OCI-LY3 (cell line): ENCODE data around the gene LTBP4.

Source experiments
- H2AFZ ChIP-seq: fragments of 200-600, 300-600 bp; shearing (Covaris generic); 2 replicates; pipeline ENCODE4 v1.6.0; 2014; ENCODE audit warnings: antibody characterized with exemption, low read depth, low read length
- H3K27ac ChIP-seq: fragments of 200-600, 300-600 bp; sonication (generic); 2 replicates; pipeline ENCODE4 v1.5.1; 2014; ENCODE audit warnings: mild to moderate bottlenecking, low read length, moderate library complexity, mixed read lengths
- H3K27me3 ChIP-seq: fragments of 200-600, 300-600 bp; sonication (generic); 2 replicates; pipeline ENCODE4 v1.6.1; 2014; ENCODE audit warnings: low read depth, low read length, mixed read lengths
- H3K36me3 ChIP-seq: fragments of 200-600, 300-600 bp; sonication (generic); replicated peaks from 2 replicates; pipeline ENCODE3; 2014; ENCODE audit warnings: low read depth, low read length, mixed read lengths
- H3K4me1 ChIP-seq: fragments of 300-600, 200-600 bp; sonication (generic); 2 replicates; pipeline ENCODE4 v1.6.1; 2014; ENCODE audit warnings: low read length, mixed read lengths
- H3K4me2 ChIP-seq: fragments of 200-600, 300-600 bp; sonication (generic); 2 replicates; pipeline ENCODE4 v1.6.1; 2014; ENCODE audit warnings: low read length, mixed read lengths
- H3K4me3 ChIP-seq: fragments of 300-600, 200-600 bp; sonication (generic); 2 replicates; pipeline ENCODE4 v1.5.1; 2014; ENCODE audit warnings: antibody characterized with exemption, mild to moderate bottlenecking, low read length, moderate library complexity
- H3K79me2 ChIP-seq: fragments of 300-600, 200-600 bp; shearing (Covaris generic); 2 replicates; pipeline ENCODE4 v1.6.1; 2014; ENCODE audit warnings: mild to moderate bottlenecking, low read length, mixed read lengths
- H3K9ac ChIP-seq: fragments of 300-600, 200-600 bp; shearing (Covaris generic); 2 replicates; pipeline ENCODE4 v1.6.0; 2014; ENCODE audit warnings: mild to moderate bottlenecking, low read length, moderate library complexity
- H3K9me3 ChIP-seq: fragments of 200-600, 300-600 bp; shearing (Covaris generic); 2 replicates; pipeline ENCODE4 v1.6.1; 2014; ENCODE audit warnings: low read length, mixed read lengths; ENCODE audit not compliant: insufficient read depth
- H4K20me1 ChIP-seq: fragments of 200-600, 300-600 bp; sonication (generic); 2 replicates; pipeline ENCODE4 v1.6.1; 2016; ENCODE audit warnings: low read length, mixed read lengths; ENCODE audit not compliant: insufficient read depth
- EZH2phosphoT487 ChIP-seq: fragments of 200-600 bp; shearing (Covaris generic); IDR thresholded peaks from 2 replicates; pipeline ENCODE4 v1.6.1; 2018; ENCODE audit warnings: antibody characterized with exemption, mixed run types, low read depth
- TF ChIP-seq, protein P1 (sequence below): fragments of 200-600, 300-600 bp; sonication (generic); IDR thresholded peaks from 2 replicates; pipeline ENCODE4 v1.5.1; 2014; ENCODE audit warnings: antibody characterized with exemption, low read length, low read depth

LTBP4 gene

DNA sequence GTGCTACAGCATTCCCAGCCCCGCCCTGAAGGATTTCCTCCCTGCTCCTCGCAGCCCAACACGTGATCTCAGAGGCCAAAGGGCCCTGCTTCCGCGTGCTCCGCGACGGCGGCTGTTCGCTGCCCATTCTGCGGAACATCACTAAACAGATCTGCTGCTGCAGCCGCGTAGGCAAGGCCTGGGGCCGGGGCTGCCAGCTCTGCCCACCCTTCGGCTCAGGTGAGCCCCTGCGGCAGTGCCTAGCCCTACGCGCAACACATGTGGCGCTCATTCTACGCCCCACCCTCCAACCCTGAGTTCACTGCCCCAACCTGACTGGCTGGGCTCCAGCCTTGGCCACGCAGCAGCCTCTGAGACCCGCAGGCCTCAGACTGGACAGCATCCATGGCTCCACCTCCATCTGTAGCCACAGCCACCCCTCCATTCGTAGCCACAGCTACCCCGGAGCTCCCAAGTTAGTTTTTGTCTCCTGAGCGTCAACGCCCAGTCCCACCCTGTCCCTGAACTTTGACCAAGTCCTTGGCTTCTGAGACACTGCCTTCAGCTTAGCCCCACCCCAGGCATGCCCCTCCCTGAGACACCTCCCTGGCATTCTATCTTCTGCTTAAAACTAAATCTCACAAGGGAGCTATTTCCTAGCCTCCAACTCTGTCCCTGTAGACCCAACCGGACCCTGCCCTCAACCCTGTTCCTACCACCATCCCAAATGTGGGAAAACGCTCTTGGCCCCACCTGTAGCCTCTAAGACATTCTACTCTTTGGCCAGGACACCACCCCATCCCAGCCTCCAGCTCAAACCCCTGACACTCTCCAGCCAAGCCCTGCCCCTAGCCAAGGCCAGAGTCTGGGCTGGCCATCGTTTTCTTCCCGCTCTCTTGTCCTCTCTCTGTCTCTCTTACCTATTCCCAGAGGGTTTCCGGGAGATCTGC, 6.4 kb downstream of the LTBP4 start:
- Histone ChIP-seq H3K9me3 (no peaks in the 10 kb centered on the region), H3K36me3 (no peaks in the 10 kb centered on the region), H3K27ac (no peak overlapping the region), H2AFZ (no peak overlapping the region), H3K4me2 (no peak overlapping the region), H3K4me3 (no peak overlapping the region), H3K79me2 (no peaks in the 10 kb centered on the region), H3K27me3 (no peaks in the 10 kb centered on the region), H4K20me1 (no peaks in the 10 kb centered on the region), H3K4me1 (peaks cover 33% of the 10 kb centered on the region), H3K9ac (no peak overlapping the region)
- TF ChIP-seq, protein P1, sequence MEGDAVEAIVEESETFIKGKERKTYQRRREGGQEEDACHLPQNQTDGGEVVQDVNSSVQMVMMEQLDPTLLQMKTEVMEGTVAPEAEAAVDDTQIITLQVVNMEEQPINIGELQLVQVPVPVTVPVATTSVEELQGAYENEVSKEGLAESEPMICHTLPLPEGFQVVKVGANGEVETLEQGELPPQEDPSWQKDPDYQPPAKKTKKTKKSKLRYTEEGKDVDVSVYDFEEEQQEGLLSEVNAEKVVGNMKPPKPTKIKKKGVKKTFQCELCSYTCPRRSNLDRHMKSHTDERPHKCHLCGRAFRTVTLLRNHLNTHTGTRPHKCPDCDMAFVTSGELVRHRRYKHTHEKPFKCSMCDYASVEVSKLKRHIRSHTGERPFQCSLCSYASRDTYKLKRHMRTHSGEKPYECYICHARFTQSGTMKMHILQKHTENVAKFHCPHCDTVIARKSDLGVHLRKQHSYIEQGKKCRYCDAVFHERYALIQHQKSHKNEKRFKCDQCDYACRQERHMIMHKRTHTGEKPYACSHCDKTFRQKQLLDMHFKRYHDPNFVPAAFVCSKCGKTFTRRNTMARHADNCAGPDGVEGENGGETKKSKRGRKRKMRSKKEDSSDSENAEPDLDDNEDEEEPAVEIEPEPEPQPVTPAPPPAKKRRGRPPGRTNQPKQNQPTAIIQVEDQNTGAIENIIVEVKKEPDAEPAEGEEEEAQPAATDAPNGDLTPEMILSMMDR: no peak
- TF ChIP-seq EZH2phosphoT487: no peak

DNA sequence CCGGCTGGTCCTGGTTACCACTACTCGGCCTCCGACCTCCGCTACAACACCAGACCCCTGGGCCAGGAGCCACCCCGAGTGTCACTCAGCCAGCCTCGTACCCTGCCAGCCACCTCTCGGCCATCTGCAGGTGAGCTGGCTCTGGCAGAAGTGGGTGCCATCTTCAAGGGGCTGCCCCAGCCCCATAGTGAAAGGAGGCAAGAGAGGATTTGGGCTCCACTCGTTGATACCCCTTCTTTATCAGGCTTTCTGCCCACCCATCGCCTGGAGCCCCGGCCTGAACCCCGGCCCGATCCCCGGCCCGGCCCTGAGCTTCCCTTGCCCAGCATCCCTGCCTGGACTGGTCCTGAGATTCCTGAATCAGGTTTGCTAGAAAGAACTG, 7.1 kb downstream of the LTBP4 start:
- Histone ChIP-seq H2AFZ (no peak overlapping the region), H3K4me3 (no peak overlapping the region), H3K27ac (no peak overlapping the region), H3K4me1 (peaks cover 27% of the 10 kb centered on the region), H4K20me1 (no peaks in the 10 kb centered on the region), H3K4me2 (no peak overlapping the region), H3K79me2 (no peaks in the 10 kb centered on the region), H3K9ac (no peak overlapping the region), H3K9me3 (no peaks in the 10 kb centered on the region), H3K27me3 (no peaks in the 10 kb centered on the region), H3K36me3 (no peaks in the 10 kb centered on the region)
- TF ChIP-seq, protein P1: no peak
- no peak for TF ChIP-seq EZH2phosphoT487

DNA sequence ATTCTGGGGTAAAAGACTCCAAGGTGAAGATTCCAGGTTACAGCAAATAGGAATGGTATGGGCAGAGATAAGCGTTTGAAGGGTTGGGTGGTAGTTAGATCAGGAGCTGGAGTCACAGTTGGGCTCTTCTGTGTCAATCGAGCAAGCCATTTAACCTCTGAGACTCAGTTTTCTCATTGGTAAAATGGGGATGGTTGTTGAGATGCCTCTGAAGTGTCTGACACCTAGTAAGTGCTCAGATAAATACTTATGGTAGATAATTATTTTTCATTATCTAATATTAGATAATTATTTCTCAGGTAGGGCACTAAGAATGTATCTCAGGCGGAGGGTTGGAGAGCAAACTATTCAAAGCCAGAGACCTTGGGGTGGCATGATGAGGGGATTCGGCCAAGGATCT, 7.8 kb downstream of the LTBP4 start:
- H3K9me3 ChIP-seq: no peaks in the 10 kb centered on the region
- peak overlapping the region; percentile 77 for H3K4me3 ChIP-seq
- no peaks in the 10 kb centered on the region for H3K36me3 ChIP-seq
- no peaks in the 10 kb centered on the region for H3K79me2 ChIP-seq
- TF ChIP-seq, protein P1: no peak
- no peak for TF ChIP-seq EZH2phosphoT487
- no peak overlapping the region for H3K27ac ChIP-seq
- no peaks in the 10 kb centered on the region for H3K27me3 ChIP-seq
- H3K9ac ChIP-seq: peak overlapping the region; percentile 72
- H3K4me1 ChIP-seq: peaks cover 23% of the 10 kb centered on the region
- no peaks in the 10 kb centered on the region for H4K20me1 ChIP-seq
- H3K4me2 ChIP-seq: peak overlapping the region; percentile 78
- H2AFZ ChIP-seq: no peak overlapping the region

DNA sequence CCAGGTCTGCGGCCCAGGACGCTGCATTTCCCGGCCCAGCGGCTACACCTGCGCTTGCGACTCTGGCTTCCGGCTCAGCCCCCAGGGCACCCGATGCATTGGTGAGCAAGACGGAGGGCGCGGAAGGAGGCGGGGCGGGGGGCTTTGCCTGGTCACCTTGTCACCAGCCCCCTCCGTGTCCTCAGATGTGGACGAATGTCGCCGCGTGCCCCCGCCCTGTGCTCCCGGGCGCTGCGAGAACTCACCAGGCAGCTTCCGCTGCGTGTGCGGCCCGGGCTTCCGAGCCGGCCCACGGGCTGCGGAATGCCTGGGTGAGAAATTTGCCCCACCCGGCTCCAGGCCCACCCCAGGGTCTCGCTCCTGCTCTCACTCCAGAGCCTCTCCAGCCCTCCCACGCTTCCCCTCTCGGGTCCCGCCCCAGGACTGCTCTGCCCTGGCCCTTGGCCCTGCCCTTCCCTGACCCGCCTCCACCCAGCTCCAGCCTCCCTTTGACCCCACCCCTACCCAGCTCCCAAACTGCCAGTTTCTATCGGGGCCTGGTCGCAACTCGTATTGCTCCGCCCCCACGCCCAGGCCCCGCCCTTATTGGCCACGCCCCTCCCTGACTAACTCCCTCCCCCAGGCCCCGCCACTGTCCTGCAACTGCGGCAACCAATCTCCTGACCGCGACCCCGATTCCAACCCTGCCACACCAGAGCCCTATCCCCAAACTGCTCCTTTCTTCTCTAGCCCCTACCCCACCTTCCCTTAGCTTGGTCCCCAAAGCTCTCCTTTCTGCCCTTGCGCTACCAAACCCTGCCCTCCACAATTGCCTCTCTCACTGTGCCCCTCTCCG, 8.6 kb downstream of the LTBP4 start:
- Histone ChIP-seq H3K9ac (peak overlapping the region; percentile 72), H3K4me2 (peak overlapping the region; percentile 78), H2AFZ (no peak overlapping the region; the same call in 1 of the 2 replicates), H3K36me3 (no peaks in the 10 kb centered on the region), H3K9me3 (no peaks in the 10 kb centered on the region), H4K20me1 (no peaks in the 10 kb centered on the region), H3K4me3 (peak overlapping the region; percentile 77), H3K79me2 (no peaks in the 10 kb centered on the region), H3K27me3 (no peaks in the 10 kb centered on the region), H3K4me1 (peaks cover 19% of the 10 kb centered on the region), H3K27ac (no peak overlapping the region)
- TF ChIP-seq EZH2phosphoT487: no peak
- TF ChIP-seq, protein P1: no peak
